ENCODE data around the gene KDM4B. TPM values are rescaled to one million over a fixed set of nuclear protein-coding genes. Genes with fewer than 3 reads are reported as not detected.
A peak's percentile ranks its signal among the peaks of the same experiment; 100 is the strongest.
"Not testable (repeated sequence)": the region's sequence is repeated elsewhere in the genome, so short reads cannot be mapped to it uniquely, and the experiment has no call there.

The KDM4B gene
- total RNA-seq, 2 donors from 2014 or later = 27.8 to 38.5 TPM

GRCh38 chr19:4933528-4933927 lies 35.4 kb upstream of the KDM4B start:
- no peaks in the 10 kb centered on the region for H3K4me1 ChIP-seq (ENCODE audit: control insufficient read depth, insufficient read depth, low read length)
- no peaks in the 10 kb centered on the region for H3K9me3 Mint-ChIP-seq
- no peak for TF ChIP-seq CTCF (conservative IDR thresholded peaks at IDR 0.05)
- peaks cover 57% of the 10 kb centered on the region for H3K36me3 Mint-ChIP-seq (ENCODE audit: low read depth)
- no peak overlapping the region for H3K4me3 ChIP-seq (ENCODE audit: low read length)
- H3K27me3 Mint-ChIP-seq (ENCODE audit: insufficient read depth) = no peaks in the 10 kb centered on the region
- no peaks in the 10 kb centered on the region for H3K27me3 ChIP-seq (ENCODE audit: control insufficient read depth, insufficient read depth, low read length, poor library complexity, severe bottlenecking)
- H3K4me3 Mint-ChIP-seq = no peak overlapping the region
- no peak overlapping the region for H3K27ac ChIP-seq (ENCODE audit: low read depth, low read length)
- H3K9me3 ChIP-seq (ENCODE audit: control insufficient read depth, low read length) = no peaks in the 10 kb centered on the region
- no peaks in the 10 kb centered on the region for H3K4me1 Mint-ChIP-seq
- no peak overlapping the region for H3K27ac Mint-ChIP-seq
- peaks cover 47% of the 10 kb centered on the region for H3K36me3 ChIP-seq (ENCODE audit: control insufficient read depth, insufficient read depth, low read length)
- WGBS, 2 experiments (ENCODE audit: insufficient coverage in 1 of 2, insufficient read length in 1 of 2) = 80 to 100% methylated on average over 1 to 6 of the region's 7 CpGs
- DNase-seq = no peak
- no peak overlapping the region for H3K9ac ChIP-seq (ENCODE audit: extremely low read depth, low read length, poor library complexity, severe bottlenecking)

- no peaks in the 10 kb centered on the region for H3K9me3 ChIP-seq (ENCODE audit: control insufficient read depth, low read length)
- H3K9ac ChIP-seq (ENCODE audit: extremely low read depth, low read length, poor library complexity, severe bottlenecking) = no peak overlapping the region
- peaks cover 42% of the 10 kb centered on the region for H3K36me3 ChIP-seq (ENCODE audit: control insufficient read depth, insufficient read depth, low read length)
- H3K4me1 ChIP-seq (ENCODE audit: control insufficient read depth, insufficient read depth, low read length) = no peaks in the 10 kb centered on the region
- no peak overlapping the region for H3K4me3 Mint-ChIP-seq
- peaks cover 57% of the 10 kb centered on the region for H3K36me3 Mint-ChIP-seq (ENCODE audit: low read depth)
- no peaks in the 10 kb centered on the region for H3K27me3 Mint-ChIP-seq (ENCODE audit: insufficient read depth)
- H3K9me3 Mint-ChIP-seq = no peaks in the 10 kb centered on the region
- H3K4me3 ChIP-seq (ENCODE audit: low read length) = no peak overlapping the region
- TF ChIP-seq CTCF (conservative IDR thresholded peaks at IDR 0.05) = no peak
- H3K4me1 Mint-ChIP-seq = no peaks in the 10 kb centered on the region
- WGBS, 2 experiments (ENCODE audit: insufficient coverage in 1 of 2, insufficient read length in 1 of 2) = 95% methylated on average over 8 of the region's 8 CpGs
- no peak overlapping the region for H3K27ac ChIP-seq (ENCODE audit: low read depth, low read length)
- no peaks in the 10 kb centered on the region for H3K27me3 ChIP-seq (ENCODE audit: control insufficient read depth, insufficient read depth, low read length, poor library complexity, severe bottlenecking)
- H3K27ac Mint-ChIP-seq = peak overlapping the region; percentile 10
- no peak for DNase-seq
Measured at GRCh38 chr19:4935444-4935843, 33.5 kb upstream of the KDM4B start.

GRCh38 chr19:4937060-4937459 lies 31.9 kb upstream of the KDM4B start:
- Histone ChIP-seq H3K9me3 (ENCODE audit: control insufficient read depth, low read length) (no peaks in the 10 kb centered on the region), H3K4me1 (ENCODE audit: control insufficient read depth, insufficient read depth, low read length) (no peaks in the 10 kb centered on the region), H3K36me3 (ENCODE audit: control insufficient read depth, insufficient read depth, low read length) (peaks cover 43% of the 10 kb centered on the region), H3K27ac (ENCODE audit: low read depth, low read length) (no peak overlapping the region), H3K9ac (ENCODE audit: extremely low read depth, low read length, poor library complexity, severe bottlenecking) (no peak overlapping the region), H3K4me3 (ENCODE audit: low read length) (no peak overlapping the region), H3K27me3 (ENCODE audit: control insufficient read depth, insufficient read depth, low read length, poor library complexity, severe bottlenecking) (no peaks in the 10 kb centered on the region)
- Mint-ChIP-seq H3K27ac (no peak overlapping the region), H3K4me3 (no peak overlapping the region), H3K9me3 (no peaks in the 10 kb centered on the region), H3K27me3 (ENCODE audit: insufficient read depth) (no peaks in the 10 kb centered on the region), H3K4me1 (no peaks in the 10 kb centered on the region), H3K36me3 (ENCODE audit: low read depth) (peaks cover 57% of the 10 kb centered on the region)
- TF ChIP-seq CTCF (conservative IDR thresholded peaks at IDR 0.05) = no peak
- 92 to 100% methylated on average over 5 to 7 of the region's 7 CpGs for WGBS, 2 experiments (ENCODE audit: insufficient coverage in 1 of 2, insufficient read length in 1 of 2)
- no peak for DNase-seq

GRCh38 chr19:4938461-4938860 lies 30.5 kb upstream of the KDM4B start:
- H3K4me3 Mint-ChIP-seq; H3K4me1 ChIP-seq (ENCODE audit: control insufficient read depth, insufficient read depth, low read length); DNase-seq; H3K9me3 ChIP-seq (ENCODE audit: control insufficient read depth, low read length); H3K27me3 ChIP-seq (ENCODE audit: control insufficient read depth, insufficient read depth, low read length, poor library complexity, severe bottlenecking); H3K4me1 Mint-ChIP-seq; H3K9me3 Mint-ChIP-seq; H3K27ac Mint-ChIP-seq; H3K4me3 ChIP-seq (ENCODE audit: low read length); H3K27me3 Mint-ChIP-seq (ENCODE audit: insufficient read depth); H3K27ac ChIP-seq (ENCODE audit: low read depth, low read length); H3K9ac ChIP-seq (ENCODE audit: extremely low read depth, low read length, poor library complexity, severe bottlenecking): not testable (repeated sequence)
- peaks cover 32% of the 10 kb centered on the region for H3K36me3 ChIP-seq (ENCODE audit: control insufficient read depth, insufficient read depth, low read length)
- WGBS, 2 experiments (ENCODE audit: insufficient coverage in 1 of 2, insufficient read length in 1 of 2) = 98 to 100% methylated on average over 2 to 4 of the region's 4 CpGs
- H3K36me3 Mint-ChIP-seq (ENCODE audit: low read depth) = peaks cover 59% of the 10 kb centered on the region
